ENCODE measurements around the gene GPR17.

GPR17 gene

GRCh38 chr2:127654838-127655175, 8.9 kb downstream of the GPR17 start:
- DNase-seq (ENCODE audit: low read depth), result no peak

DNA sequence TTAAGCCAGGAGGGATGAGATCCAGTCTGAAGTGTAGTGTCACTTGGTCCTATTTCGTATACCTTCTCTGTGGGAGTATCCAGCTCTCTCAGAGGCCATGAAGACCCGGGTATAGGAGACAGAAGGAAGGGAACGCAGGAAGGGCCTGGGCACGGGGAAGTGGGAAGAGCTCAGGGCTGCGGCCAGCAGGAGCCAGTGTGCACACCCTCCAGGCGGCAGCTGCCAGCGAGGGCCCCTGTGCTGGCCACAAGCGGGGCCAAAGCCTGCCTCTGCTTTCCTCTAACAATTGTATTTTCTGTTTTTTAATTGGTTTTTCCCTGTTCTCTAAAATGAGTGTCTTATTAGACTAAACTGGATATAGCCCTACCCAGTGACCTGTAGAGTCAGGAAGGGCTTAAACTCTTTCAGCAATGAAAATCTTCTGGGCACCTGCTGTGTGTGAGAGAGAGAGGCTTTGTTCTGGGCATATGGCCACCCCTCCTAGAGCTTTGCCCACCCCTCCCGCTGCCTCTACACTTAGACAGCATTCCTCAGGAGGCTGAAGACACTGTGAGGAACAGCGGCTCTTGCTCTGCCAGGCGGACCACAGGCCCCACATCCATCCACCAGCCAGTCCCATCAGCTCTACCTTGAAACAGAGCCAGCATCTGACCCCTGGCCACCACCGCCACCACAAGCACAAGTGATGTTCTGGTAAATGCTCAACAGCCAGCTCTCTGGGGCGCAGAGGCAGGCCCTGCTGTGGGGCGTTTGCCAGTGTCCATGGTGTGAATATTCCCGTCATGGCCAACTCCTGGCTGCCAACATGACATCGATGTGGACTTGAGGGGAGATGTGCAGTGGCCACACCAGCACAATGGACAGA, 9.5 kb downstream of the GPR17 start:
- DNase-seq (ENCODE audit: low read depth), result no peak

GRCh38 chr2:127656569-127657231, 10.7 kb downstream of the GPR17 start:
- DNase-seq (ENCODE audit: low read depth), result no peak

DNA sequence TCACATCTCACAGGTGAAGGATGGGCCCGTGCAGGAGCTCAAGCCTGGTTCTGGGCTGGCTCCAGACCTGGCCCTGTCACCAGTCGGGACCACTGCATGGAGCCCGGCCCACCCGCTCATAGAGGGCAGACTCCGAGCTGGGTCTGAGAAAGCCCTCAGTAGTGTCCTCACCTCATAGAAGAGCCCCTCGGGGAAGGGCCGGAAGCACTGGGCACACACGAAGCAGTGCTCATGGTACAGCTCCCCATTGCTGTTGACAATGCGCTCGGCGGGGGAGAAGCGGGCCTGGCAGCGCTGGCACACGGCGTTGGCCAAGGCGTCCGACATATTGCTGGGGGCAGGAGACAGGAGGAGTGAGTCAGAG, 11.3 kb downstream of the GPR17 start:
- no peak for DNase-seq (ENCODE audit: low read depth)

DNA sequence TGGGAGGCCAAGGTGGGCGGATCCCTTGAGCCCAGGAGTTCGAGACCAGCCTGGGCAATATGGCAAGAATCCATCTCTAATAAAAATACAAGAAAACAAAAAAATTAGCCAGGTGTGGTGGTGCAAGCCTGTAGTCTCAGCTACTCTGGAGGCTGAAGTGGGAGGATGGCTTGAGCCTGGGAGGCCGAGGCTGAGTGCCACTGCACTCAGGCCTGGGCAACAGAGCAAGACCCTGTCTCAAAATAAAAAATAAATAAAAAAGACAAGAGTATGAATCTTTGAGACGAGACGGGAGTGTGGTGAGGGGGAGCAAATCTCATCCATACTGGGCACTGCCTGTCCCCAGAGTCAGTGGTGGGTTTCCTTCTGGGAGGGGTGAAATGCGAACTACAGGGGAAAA, 12.2 kb downstream of the GPR17 start:
- DNase-seq (ENCODE audit: low read depth), result no peak

GRCh38 chr2:127658641-127659407, 12.9 kb downstream of the GPR17 start:
- DNase-seq (ENCODE audit: low read depth), result no peak

GRCh38 chr2:127659408-127660290, 13.7 kb downstream of the GPR17 start:
- DNase-seq (ENCODE audit: low read depth), result no peak

- no peak for DNase-seq (ENCODE audit: low read depth)
Measured at GRCh38 chr2:127660291-127660578, 14.3 kb downstream of the GPR17 start.

DNA sequence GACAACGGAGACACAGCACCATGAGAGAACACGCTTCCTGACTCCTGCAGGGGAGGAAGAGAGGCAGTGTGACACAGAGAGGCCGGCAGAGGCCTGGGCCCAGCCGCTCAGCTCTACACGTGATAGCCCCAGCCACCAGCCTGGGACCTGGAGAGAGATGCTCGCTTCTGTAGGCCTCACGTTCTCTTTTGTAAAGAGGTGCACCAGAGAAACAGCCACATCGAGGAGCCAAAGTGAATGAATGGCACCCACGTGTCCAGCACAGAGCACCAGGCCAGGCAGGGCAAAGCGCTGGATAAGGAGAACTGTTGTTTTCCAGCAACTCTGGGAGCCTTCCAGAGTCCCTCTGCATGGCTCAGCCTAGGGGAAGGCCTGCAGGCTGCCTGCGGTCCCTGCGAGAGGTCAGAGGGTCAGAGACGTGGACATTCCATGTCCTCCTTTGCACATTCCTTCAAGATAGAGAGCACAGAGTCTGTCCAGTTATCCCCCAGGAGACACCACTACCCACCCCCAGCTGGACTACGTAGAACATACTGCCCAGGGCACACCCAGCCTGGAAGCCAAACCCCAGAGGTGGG, 15.2 kb downstream of the GPR17 start:
- no peak for DNase-seq (ENCODE audit: low read depth)

- DNase-seq (ENCODE audit: low read depth), result no peak
Measured at GRCh38 chr2:127661949-127662510, 16.1 kb downstream of the GPR17 start.

DNA sequence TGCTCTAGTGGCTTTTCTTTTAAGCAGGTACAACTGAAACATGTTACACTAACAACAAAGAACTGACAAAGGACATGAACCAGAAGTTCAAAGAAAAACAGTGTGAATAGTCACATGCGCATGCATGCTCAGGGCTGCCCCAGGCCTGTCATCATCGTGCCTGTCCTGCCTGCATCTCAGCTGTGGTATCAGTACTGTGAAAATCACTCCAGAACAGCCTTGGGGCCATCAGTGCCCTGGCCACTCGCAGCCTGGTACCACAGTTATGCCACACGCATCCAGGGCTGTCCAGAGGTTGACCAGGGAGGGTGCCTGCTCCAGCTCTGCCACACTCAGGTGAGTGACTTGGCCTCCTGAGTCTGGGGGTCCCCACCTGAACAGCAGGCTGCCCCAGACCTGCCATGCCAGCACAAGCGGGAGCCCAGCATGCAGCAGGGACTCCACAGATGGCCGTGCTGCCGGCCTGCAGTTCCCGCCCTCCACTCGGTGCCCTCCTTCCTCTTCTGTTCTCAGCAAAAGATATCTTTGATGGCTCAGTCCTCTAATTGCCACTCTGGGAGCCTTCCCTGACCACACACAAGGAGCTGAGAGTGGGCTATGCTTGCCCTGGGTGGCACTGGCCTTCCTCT, 17.1 kb downstream of the GPR17 start:
- no peak for DNase-seq (ENCODE audit: low read depth)

GRCh38 chr2:127663566-127664064, 17.7 kb downstream of the GPR17 start:
- no peak for DNase-seq (ENCODE audit: low read depth)

GRCh38 chr2:127664065-127664894, 18.3 kb downstream of the GPR17 start:
- no peak for DNase-seq (ENCODE audit: low read depth)

DNA sequence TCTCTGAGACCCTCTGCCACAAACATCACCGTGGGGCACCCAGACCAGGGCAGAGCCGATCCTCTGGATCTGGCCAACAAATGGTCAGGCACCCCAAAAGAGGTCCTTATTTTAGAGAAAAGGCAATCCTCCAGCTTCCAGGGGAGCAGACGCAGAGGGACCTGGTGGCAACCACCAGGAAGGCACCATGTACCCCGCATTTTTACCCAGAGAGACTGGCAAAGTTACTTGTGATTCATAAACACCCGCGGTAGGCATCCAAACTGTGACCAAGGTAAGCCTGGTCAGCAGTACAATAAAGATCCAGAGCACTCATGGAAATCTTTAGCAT, 18.9 kb downstream of the GPR17 start:
- DNase-seq (ENCODE audit: low read depth), result no peak

GRCh38 chr2:127665267-127665893, 19.4 kb downstream of the GPR17 start:
- no peak for DNase-seq (ENCODE audit: low read depth)

DNA sequence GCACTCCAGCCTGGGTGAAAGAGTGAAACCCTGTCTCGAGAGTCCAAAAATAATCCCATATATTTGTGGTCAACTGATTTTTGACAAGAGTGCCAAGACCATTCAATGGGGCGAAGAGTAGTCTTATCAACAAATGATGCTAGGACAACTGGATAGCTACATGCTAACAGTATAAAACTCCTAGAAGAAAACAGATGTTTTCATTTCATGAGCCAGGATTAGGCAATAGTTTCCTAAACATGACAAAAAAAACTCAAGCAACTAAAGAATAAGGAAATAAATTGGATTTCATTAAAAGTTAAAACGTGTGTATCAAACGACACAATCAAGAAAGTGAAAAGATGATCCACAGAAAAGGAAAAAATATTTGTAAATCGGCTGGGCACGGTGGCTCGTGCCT, 23.1 kb downstream of the GPR17 start:
- no peak for DNase-seq (ENCODE audit: low read depth)

DNA sequence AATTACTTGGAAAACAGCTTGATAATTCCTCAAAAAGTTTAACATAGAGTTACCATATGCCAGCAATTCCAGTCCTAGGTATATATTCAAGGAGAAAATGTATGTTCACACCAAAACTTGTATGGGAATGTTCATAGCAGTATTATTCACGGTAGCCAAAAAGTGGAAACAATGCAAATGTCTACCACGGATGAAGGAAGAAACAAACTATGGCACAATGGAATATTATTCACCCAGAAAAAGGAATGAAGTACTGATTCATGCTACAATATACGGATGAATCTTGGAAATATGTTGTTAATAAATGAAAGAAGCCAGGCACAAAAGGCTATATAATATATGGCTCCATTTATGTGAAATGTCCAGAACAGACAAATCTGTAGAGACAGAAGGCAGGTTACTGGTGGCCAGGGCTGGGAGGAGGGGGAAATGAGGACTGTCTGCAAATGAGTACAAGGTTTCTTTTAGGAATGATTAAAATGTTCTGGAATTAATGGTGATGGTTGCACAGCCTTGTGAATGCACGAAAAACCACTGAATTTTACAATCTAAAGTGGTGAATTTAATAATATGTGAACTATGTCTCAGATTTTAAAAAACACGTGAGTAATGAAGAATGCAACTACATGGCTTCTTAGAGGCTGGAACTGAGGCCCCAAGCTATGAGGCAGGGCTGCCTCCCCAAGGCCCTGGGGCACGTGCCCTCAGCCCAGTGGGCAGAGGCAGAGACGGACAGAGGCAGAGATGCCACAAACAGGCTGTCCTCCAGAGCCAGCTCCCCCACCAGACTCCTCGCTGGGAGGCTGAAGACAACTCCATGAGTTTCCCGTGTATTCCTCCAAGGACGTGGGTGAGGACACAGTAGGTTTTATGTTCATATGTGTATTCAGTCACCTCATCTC, 24.4 kb downstream of the GPR17 start:
- DNase-seq (ENCODE audit: low read depth), result no peak

DNA sequence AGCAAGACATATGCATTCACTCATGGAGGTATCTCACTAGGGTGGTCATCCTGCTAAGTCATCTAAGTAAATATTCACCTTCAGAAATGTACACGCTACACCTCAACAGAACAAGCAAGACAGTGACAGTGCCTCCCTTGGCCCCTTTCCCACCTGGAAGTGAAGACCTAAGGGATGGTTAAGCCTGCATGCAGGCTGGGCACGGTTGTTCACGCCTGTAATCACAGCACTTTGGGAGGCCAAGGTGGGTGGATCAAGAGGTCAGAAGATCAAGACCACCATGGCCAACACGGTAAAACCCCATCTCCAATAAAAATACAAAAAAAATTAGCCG, 25.0 kb downstream of the GPR17 start:
- no peak for DNase-seq (ENCODE audit: low read depth)

Measured in stimulated activated CD8-positive, alpha-beta memory T cell treated with anti-CD3 and anti-CD28 coated beads, Interleukin-15, amount 100 ng/mL, for 1 hour (primary cell).